ENCODE data around the gene NTSR1.

The NTSR1 gene

DNA sequence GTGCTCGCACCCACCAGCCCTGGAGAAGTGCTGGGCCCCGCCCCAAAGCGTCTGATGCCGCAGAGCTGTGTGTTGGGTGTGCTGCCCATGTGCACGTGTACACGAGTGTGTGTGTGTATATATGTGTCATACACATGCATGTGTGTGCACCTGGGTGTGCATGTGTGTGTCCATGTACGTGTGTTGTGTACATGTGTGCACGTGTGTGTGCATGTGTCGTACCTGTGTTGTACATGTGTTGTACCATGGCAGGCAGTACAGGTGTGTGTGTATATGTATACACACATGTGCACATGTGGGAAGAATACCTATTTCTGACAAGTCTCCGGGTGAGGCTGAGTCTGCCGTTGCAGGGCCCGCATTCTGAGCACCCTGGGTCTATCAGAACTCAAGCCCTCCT is 81.4 kb downstream of the NTSR1 start:
- no peak for TF ChIP-seq CTCF (IDR thresholded peaks at IDR 0.05; ENCODE audit: low read depth, low read length)
- no peaks in the 10 kb centered on the region for H3K9me3 ChIP-seq
- peaks cover 19% of the 10 kb centered on the region for H3K4me1 ChIP-seq
- no peaks in the 10 kb centered on the region for H3K27me3 ChIP-seq
- no peak for DNase-seq
- no peak overlapping the region for H3K4me3 ChIP-seq (ENCODE audit: low read depth, low read length)
- no peaks in the 10 kb centered on the region for H3K36me3 ChIP-seq

DNA sequence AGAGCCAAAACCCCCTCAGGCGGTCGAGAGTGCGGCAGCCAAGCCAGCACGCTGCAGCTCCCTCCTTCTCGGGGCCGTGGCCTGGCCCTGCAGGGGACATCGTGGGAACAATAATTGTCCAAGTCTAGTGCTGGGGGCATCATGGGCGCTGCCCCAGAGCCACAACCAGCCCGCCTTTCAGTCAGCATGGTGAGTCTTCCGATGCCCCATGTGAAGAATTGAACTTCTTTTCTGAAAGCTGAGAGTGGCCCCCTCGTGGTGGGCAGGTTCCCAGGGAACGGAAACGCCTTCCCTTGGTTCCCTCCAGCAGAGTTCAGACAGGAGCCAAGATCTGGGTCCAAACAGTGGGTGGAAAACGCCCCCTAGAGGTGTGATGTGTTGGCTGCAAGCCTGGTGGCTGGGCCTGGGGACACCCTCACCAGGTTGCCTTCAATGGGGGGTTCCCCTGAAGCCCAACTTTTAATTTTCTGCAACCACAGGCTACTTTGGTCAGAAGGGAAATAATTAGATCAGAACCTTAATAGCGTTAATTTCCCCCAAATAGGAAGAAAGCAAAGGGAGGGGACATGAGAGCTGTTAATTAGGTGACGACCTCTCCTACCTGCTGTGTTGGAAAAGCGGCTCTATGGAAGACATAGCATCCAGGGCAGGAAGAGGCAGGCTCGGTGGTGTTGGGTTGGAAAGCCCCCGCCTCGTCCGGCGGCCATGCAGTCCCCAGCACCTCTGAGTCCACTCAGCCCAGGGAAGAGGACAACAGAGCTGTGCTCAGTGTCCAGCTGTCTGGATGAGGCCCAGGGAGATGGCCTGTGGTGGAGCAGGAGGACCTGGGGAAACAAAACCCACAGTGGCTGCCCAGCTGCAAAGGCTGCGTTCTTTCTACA is 82.9 kb downstream of the NTSR1 start:
- peak; percentile 100 for TF ChIP-seq CTCF (IDR thresholded peaks at IDR 0.05; ENCODE audit: low read depth, low read length)

GRCh38 chr20:62792182-62792939 is 83.7 kb downstream of the NTSR1 start:
- TF ChIP-seq CTCF (IDR thresholded peaks at IDR 0.05; ENCODE audit: low read depth, low read length): no peak
- peaks cover 9% of the 10 kb centered on the region for H3K4me1 ChIP-seq
- DNase-seq: no peak

More for the DNA sequence above, 82.9 kb downstream of the NTSR1 start:
- H3K36me3 ChIP-seq: no peaks in the 10 kb centered on the region
- H3K4me1 ChIP-seq: peaks cover 9% of the 10 kb centered on the region
- DNase-seq: peak; percentile 91
- no peaks in the 10 kb centered on the region for H3K27me3 ChIP-seq
- H3K9me3 ChIP-seq: no peaks in the 10 kb centered on the region
- no peak overlapping the region for H3K4me3 ChIP-seq (ENCODE audit: low read depth, low read length)

DNA sequence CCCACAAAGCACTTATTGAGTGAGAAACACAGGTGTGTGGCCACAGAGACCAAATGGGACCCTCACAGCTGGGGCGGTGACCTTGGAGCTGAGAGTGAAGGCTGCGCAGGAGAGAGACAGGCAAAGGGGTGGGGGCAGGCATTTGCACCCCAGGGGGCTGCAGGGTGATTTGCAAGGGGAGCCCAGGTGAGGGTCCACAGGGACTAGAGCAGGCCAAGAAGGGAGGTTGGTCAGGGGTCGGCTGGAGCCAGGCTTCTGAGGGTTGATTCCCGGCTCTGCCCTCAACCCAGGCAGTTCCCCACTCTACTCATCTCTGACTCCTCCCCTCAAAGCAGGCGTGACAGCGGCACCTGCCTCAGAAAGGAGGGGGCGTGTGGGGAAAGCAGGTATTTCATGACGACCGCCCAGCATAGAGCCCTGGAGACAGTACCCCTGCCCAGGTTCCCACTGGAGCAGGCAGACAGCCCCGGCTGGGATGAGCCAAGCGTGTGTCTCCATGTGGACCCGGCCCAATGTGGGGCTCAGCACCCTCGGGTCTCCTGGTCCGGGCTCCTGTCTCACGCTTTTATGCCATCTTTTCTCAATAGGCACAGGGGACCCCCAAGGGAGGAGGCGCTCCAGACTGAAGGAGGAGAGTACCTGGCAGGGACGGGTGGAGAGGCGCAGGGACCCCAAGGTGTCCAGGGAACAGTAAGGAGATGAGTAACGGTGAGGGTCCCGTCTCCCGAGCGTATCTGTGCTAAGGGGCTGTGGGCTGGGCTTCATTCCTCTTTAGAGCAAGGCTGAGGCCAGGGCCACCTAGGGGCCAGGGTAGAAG is 84.5 kb downstream of the NTSR1 start:
- Histone ChIP-seq H3K4me3 (ENCODE audit: low read depth, low read length) (no peak overlapping the region), H3K4me1 (peaks cover 7% of the 10 kb centered on the region; the same call in 1 of the 2 replicates), H3K9me3 (no peaks in the 10 kb centered on the region), H3K36me3 (peaks cover 5% of the 10 kb centered on the region), H3K27me3 (no peaks in the 10 kb centered on the region)
- no peak for DNase-seq
- TF ChIP-seq CTCF (IDR thresholded peaks at IDR 0.05; ENCODE audit: low read depth, low read length): no peak

More at GRCh38 chr20:62792182-62792939, 83.7 kb downstream of the NTSR1 start:
- H3K27me3 ChIP-seq: no peaks in the 10 kb centered on the region
- H3K4me3 ChIP-seq (ENCODE audit: low read depth, low read length): no peak overlapping the region
- H3K9me3 ChIP-seq: no peaks in the 10 kb centered on the region
- no peaks in the 10 kb centered on the region for H3K36me3 ChIP-seq

DNA sequence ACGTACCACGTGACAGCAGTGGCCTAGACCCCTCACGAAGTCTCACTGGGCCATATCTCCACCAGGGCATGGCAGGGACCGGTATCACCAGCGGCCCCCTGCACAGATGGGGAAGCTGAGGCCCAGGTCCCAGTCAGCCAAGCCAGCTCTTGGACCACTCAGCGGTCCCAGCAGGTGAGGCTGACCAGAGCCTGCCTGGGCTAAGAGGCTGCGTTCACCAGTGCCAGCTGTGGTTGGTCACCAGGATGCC is 85.0 kb downstream of the NTSR1 start:
- Histone ChIP-seq H3K4me3 (ENCODE audit: low read depth, low read length) (peak overlapping the region; percentile 27; the same call in 1 of the 2 replicates), H3K9me3 (no peaks in the 10 kb centered on the region), H3K36me3 (peaks cover 11% of the 10 kb centered on the region), H3K27me3 (no peaks in the 10 kb centered on the region), H3K4me1 (peaks cover 7% of the 10 kb centered on the region; the same call in 1 of the 2 replicates)
- DNase-seq: no peak
- TF ChIP-seq CTCF (IDR thresholded peaks at IDR 0.05; ENCODE audit: low read depth, low read length): no peak

All from BE2C (cell line).